A549 treated with ZK216348 at 1 μM for 4 hours (cell line): ENCODE data around the gene ABHD11. TPM values are rescaled to one million over a fixed set of nuclear protein-coding genes. Genes with fewer than 3 reads are reported as not detected.

Experiments
- total RNA-seq: library from RNA; stranded (reverse); fragments of 200-300 nt; extraction: Qiagen RNA extraction; gene quantifications from 5 replicates; pipeline ENCODE4 v1.2.3, GENCODE V29; 2022; ENCODE audit warnings: low read depth

ABHD11 gene
- total RNA-seq = 16.7 to 26.7 TPM (median 24.8 TPM) in 5 replicates

GRCh38 chr7:73738612-73739386 lies at the start of gene ABHD11:
TSS of gene ABHD11 (minus strand) at chr7:73738802. CDS start at chr7:73738770, 32 bp downstream.

GRCh38 chr7:73770002-73770859 lies 31.6 kb upstream of the ABHD11 start, which contains the start of gene CLDN3:
TSS of gene CLDN3 (minus strand) at chr7:73770270. CDS start at chr7:73770049, 221 bp downstream.

GRCh38 chr7:73718905-73719805 lies 19.4 kb downstream of the ABHD11 start, which contains the start of gene STX1A:
TSS of gene STX1A (minus strand) at chr7:73719669. CDS start at chr7:73719631, 38 bp downstream.

Other genes with a start within 250 kb of the ABHD11 start
- gene BAZ1B, start 216.5 kb downstream of the ABHD11 start, total RNA-seq = 53.5 to 68.3 TPM (median 62.9 TPM) in 5 replicates
- 56.9 to 78.1 TPM (median 68.8 TPM) in 5 replicates for gene BCL7B, start 181.1 kb downstream of the ABHD11 start, total RNA-seq
- gene TBL2, start 160.2 kb downstream of the ABHD11 start, total RNA-seq = 45.9 to 53.3 TPM (median 53.2 TPM) in 5 replicates
- 0.38 to 1.5 TPM (median 0.91 TPM) in 5 replicates for gene MLXIPL, start 114.3 kb downstream of the ABHD11 start, total RNA-seq
- gene VPS37D, start 71.0 kb downstream of the ABHD11 start, total RNA-seq = 2.6 to 7.3 TPM (median 5.4 TPM) in 5 replicates
- 8.1 to 11.1 TPM (median 9.7 TPM) in 5 replicates for gene DNAJC30, start 55.3 kb downstream of the ABHD11 start, total RNA-seq
- 126 to 151 TPM (median 132 TPM) in 5 replicates for gene BUD23, start 55.2 kb downstream of the ABHD11 start, total RNA-seq
- gene STX1A, start 19.1 kb downstream of the ABHD11 start, total RNA-seq = 67.2 to 92.1 TPM (median 81.8 TPM) in 5 replicates
- gene CLDN3, start 31.5 kb upstream of the ABHD11 start, total RNA-seq = 0.58 to 4.4 TPM (median 3.2 TPM) in 5 replicates
- 2.5 to 7.0 TPM (median 5.0 TPM) in 5 replicates for gene CLDN4, start 92.2 kb upstream of the ABHD11 start, total RNA-seq
- 4.8 to 10.2 TPM (median 8.1 TPM) in 5 replicates for gene METTL27, start 103.7 kb upstream of the ABHD11 start, total RNA-seq
- gene TMEM270, start 122.4 kb upstream of the ABHD11 start, total RNA-seq = 0.23 to 0.40 TPM in 2 of 5 replicates, not detected in the others